Fibroblast of lung (primary cell): ENCODE results near the gene TXNDC12.

ENCODE experiments used
- EZH2 ChIP-seq: IDR thresholded peaks from 2 replicates; pipeline ENCODE4 v1.5.1; 2012; ENCODE audit warnings: low read length, control low read depth, mild to moderate bottlenecking; ENCODE audit errors: missing control alignments
- TF ChIP-seq, protein P1 (sequence below), 2 donors: IDR thresholded peaks in 1 of 2; conservative IDR thresholded peaks in 1 of 2; 1 replicate in 1 of 2; 2 replicates in 1 of 2; pipeline ENCODE4 v1.5.1; 2011 to 2012; ENCODE audit warnings: low read length in 2 of 2, control low read depth in 1 of 2, inconsistent platforms in 1 of 2, low read depth in 1 of 2, mild to moderate bottlenecking in 1 of 2

DNA sequence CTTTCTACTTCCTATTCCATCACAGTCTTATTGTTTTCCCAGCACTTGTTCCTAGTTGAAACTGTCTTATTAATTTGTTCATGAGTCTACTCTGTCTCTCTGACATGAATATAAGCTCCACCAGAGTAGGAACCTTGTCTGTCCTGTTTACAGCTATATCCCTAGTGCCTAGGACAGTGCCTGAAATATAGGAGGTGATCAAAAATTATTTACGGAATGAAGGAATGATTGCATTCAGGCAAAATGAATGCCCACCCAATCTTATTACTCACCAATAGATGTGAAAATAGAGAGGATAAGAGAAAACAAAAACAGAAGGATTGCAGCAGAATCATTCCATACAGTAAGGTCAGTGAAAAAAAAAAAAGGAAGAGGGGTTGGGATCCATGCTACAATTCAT is 1.1 kb downstream of the TXNDC12 start:
- TF ChIP-seq, protein P1, sequence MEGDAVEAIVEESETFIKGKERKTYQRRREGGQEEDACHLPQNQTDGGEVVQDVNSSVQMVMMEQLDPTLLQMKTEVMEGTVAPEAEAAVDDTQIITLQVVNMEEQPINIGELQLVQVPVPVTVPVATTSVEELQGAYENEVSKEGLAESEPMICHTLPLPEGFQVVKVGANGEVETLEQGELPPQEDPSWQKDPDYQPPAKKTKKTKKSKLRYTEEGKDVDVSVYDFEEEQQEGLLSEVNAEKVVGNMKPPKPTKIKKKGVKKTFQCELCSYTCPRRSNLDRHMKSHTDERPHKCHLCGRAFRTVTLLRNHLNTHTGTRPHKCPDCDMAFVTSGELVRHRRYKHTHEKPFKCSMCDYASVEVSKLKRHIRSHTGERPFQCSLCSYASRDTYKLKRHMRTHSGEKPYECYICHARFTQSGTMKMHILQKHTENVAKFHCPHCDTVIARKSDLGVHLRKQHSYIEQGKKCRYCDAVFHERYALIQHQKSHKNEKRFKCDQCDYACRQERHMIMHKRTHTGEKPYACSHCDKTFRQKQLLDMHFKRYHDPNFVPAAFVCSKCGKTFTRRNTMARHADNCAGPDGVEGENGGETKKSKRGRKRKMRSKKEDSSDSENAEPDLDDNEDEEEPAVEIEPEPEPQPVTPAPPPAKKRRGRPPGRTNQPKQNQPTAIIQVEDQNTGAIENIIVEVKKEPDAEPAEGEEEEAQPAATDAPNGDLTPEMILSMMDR (conservative IDR thresholded peaks at IDR 0.05 in 1 of 2, IDR thresholded peaks at IDR 0.05 in 1 of 2; ENCODE audit: low read depth in 1 of 2, low read length in 2 of 2), result no peak
- no peak for TF ChIP-seq EZH2
